Measurements from ENCODE around the gene CMC2.
A peak's percentile ranks its signal among the peaks of the same experiment; 100 is the strongest.

CMC2 gene

DNA sequence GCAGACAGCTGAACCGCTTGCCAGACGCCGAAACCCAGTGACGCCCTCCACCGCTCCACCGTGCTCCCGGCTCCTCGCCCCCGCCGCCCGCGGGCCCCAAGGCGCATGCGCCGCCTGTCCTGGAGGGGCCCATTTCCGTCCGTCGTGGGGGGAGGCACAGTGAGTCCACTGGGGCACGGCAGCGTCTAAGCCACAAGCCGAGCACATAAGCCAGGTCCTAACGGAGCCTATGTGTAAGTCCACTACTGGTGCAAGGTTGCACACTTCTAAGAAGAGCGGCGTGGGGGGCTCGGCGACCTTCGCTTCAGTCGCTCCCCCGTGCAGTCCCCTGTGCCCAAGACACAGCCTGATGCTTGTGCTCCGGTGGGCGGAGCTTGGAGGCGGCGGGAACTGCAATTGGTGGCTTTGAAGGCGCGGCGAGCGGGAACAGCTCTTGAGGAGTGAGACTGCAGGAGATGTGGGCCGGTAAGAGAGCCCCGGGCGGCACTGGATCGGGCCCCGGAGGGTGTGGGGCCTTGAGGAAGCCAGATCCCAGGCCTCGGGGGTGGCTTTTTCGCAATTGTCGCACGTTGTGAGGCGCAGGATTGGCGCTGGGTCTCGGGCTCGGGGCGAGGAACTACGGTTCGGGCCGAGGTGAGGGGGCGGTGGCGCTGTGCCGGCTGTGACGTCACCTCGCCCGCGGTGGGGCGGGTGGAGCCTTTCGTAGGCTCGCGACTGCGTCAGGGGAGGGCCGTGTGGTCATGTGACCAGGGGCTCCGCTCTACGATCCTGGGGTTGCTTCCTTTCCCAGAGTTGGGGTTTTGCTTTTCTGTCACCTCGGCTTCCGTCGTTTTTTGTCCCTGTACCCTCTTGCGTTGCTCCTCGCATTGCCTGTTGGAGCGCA is at the start of gene CMC2, which contains the start of gene CENPN:
TSS of gene CMC2 (minus strand) at position 73 of the 883 bp plus-strand sequence. CDS start 9,491 bp downstream, outside the sequence.
TSS of gene CENPN (plus strand) at position 402 of the 883 bp plus-strand sequence. CDS start 4,726 bp downstream, outside the sequence.
- Histone ChIP-seq H4K20me1 (peaks cover 0 to 88% (median 51%) of the 10 kb centered on the region in 11 experiments; a peak in 17 of 22 replicates), H3K4me1 (peaks cover 34 to 42% (median 38%) of the 10 kb centered on the region in 10 experiments), H3K9me3 (replicated peaks in 1 of 11) (no peaks in the 10 kb centered on the region), H3K4me2 (peak within 1 kb of the TSS; percentile 85 to 98 (median 97)), H3K27ac (peak within 1 kb of the TSS; percentile 96 to 99 (median 98)), H3K36me3 (peaks cover 0 to 37% (median 26%) of the 10 kb centered on the region in 11 experiments; a peak in 19 of 22 replicates), H3K9ac (peak within 1 kb of the TSS; percentile 94 to 99 (median 97)), H3K4me3 (peak within 1 kb of the TSS; percentile 79 to 99 (median 90)), H3K27me3 (no peaks in the 10 kb centered on the region)
- TF ChIP-seq Cebpa-rat (IDR thresholded peaks at IDR 0.05), result no peak

DNA sequence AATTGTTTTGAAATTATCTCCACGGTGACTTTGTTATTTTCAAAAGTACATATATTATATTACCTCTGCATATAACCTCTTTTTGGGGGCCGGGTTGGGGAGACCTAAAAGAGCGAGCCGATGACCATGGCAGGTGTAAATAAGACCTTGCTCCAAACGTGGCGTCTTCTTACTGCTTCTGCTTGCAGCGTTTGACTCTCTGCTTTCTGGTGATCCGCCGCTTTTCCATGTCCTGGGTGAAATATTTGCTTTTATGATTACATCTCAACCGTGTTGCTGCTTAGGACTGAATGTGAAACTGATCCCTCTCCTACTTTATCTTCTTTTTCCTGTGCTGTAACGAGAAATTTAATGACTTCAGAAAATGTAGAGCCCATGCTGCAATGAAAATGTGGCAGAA is 47.1 kb upstream of the CMC2 start:
- Histone ChIP-seq H3K36me3 (peaks cover 0 to 7% (median 0%) of the 10 kb centered on the region in 11 experiments; a peak in 3 of 22 replicates), H3K4me2 (no peak overlapping the region), H3K9ac (no peak overlapping the region), H3K4me3 (no peak overlapping the region), H3K27me3 (no peaks in the 10 kb centered on the region), H3K9me3 (replicated peaks in 1 of 11) (peaks cover 16 to 32% (median 22%) of the 10 kb centered on the region in 11 experiments), H3K4me1 (no peaks in the 10 kb centered on the region), H4K20me1 (no peaks in the 10 kb centered on the region), H3K27ac (no peak overlapping the region)
- TF ChIP-seq Cebpa-rat (IDR thresholded peaks at IDR 0.05), result no peak

DNA sequence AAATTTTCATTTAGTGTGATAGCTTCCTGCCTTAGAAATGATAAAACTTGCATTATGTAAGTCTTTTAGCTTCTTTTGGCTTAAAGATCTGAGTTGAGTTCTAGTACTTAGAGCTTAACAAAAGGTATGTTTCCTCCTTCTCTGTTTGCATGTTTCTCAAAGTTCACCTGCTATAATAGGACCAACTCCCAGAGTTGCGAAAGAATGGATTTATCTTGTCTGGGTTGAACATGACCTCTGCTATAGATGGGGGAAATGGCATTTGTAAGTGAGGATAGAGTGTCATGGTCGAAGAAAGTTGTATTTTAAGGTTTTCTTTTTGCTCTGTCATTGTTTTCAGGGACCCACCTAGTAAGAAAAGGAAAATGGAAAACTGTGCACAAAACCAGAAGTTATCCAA is 36.1 kb upstream of the CMC2 start:
- Histone ChIP-seq H3K9ac (no peak overlapping the region), H3K27me3 (no peaks in the 10 kb centered on the region), H3K27ac (no peak overlapping the region), H3K4me2 (no peak overlapping the region), H3K36me3 (peaks cover 52 to 90% (median 84%) of the 10 kb centered on the region in 11 experiments), H4K20me1 (peaks cover 0 to 40% (median 23%) of the 10 kb centered on the region in 11 experiments; a peak in 12 of 22 replicates), H3K9me3 (replicated peaks in 1 of 11) (peaks cover 2 to 6% (median 5%) of the 10 kb centered on the region in 11 experiments; a peak in 21 of 22 replicates), H3K4me3 (no peak overlapping the region), H3K4me1 (peaks cover 0 to 25% (median 4%) of the 10 kb centered on the region in 10 experiments; a peak in 11 of 20 replicates)
- no peak for TF ChIP-seq Cebpa-rat (IDR thresholded peaks at IDR 0.05)

- H3K4me2 ChIP-seq, result no peak overlapping the region
- no peaks in the 10 kb centered on the region for H3K9me3 ChIP-seq (replicated peaks in 1 of 11)
- no peak overlapping the region for H3K27ac ChIP-seq
- H4K20me1 ChIP-seq, result peaks cover 0 to 51% (median 33%) of the 10 kb centered on the region in 11 experiments; a peak in 16 of 22 replicates
- H3K4me1 ChIP-seq, result peaks cover 10 to 36% (median 14%) of the 10 kb centered on the region in 10 experiments
- no peak overlapping the region for H3K4me3 ChIP-seq
- no peak overlapping the region for H3K9ac ChIP-seq
- peaks cover 52 to 94% (median 88%) of the 10 kb centered on the region in 11 experiments for H3K36me3 ChIP-seq
- no peaks in the 10 kb centered on the region for H3K27me3 ChIP-seq
- TF ChIP-seq Cebpa-rat (IDR thresholded peaks at IDR 0.05), result no peak
Measured at GRCh38 chr16:81041696-81042095, 35.0 kb upstream of the CMC2 start.

GRCh38 chr16:81040842-81041241 is 34.2 kb upstream of the CMC2 start:
- Histone ChIP-seq H3K27me3 (no peaks in the 10 kb centered on the region), H3K36me3 (peaks cover 50 to 85% (median 82%) of the 10 kb centered on the region in 11 experiments), H3K4me3 (no peak overlapping the region), H3K4me2 (no peak overlapping the region), H4K20me1 (peaks cover 0 to 59% (median 34%) of the 10 kb centered on the region in 11 experiments; a peak in 16 of 22 replicates), H3K27ac (no peak overlapping the region), H3K9ac (no peak overlapping the region), H3K9me3 (replicated peaks in 1 of 11) (no peaks in the 10 kb centered on the region), H3K4me1 (peaks cover 12 to 38% (median 16%) of the 10 kb centered on the region in 10 experiments)
- no peak for TF ChIP-seq Cebpa-rat (IDR thresholded peaks at IDR 0.05)

GRCh38 chr16:81040131-81040530 is 33.4 kb upstream of the CMC2 start:
- Histone ChIP-seq H3K9me3 (replicated peaks in 1 of 11) (no peaks in the 10 kb centered on the region), H3K9ac (no peak overlapping the region), H3K4me2 (peak overlapping the region in 2 of 11 experiments; percentile 15 to 38; a peak in 2 of 22 replicates), H3K36me3 (peaks cover 43 to 78% (median 75%) of the 10 kb centered on the region in 11 experiments), H3K4me1 (peaks cover 12 to 41% (median 16%) of the 10 kb centered on the region in 10 experiments), H3K27ac (no peak overlapping the region), H4K20me1 (peaks cover 0 to 59% (median 34%) of the 10 kb centered on the region in 11 experiments; a peak in 16 of 22 replicates), H3K27me3 (no peaks in the 10 kb centered on the region), H3K4me3 (no peak overlapping the region)
- TF ChIP-seq Cebpa-rat (IDR thresholded peaks at IDR 0.05), result no peak

DNA sequence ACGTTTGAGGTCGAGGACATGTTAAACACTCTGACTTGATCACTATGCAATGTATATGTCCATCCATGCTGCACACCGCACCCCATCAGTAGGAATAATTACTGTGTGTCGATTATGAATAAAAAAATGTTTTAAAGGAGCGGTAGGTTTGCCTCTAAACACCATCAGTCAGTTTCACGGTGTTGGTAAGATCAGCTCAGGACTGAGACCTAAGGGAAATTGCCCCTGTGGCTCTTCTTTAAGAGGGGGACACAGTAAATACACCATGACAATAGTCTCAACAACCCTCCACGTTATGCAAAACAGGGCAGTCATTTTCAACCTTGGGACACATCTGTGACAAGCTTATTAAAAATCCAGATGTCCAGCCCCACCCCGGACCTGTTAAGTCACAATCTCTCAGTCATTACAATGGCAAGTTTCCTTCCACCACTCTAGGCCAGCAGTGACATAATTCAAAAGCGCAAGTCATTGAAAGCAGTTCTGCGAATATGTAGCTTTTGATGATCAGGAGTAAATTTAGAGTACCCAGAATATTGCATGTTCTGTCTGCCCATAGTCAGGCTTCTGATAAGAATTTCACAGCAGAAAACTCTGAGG is 30.2 kb upstream of the CMC2 start:
- Histone ChIP-seq H3K4me3 (peak overlapping the region; percentile 93 to 100 (median 96)), H3K27ac (peak overlapping the region; percentile 82 to 91 (median 88); a peak in 21 of 22 replicates), H3K4me2 (peak overlapping the region; percentile 81 to 93 (median 85)), H3K9me3 (replicated peaks in 1 of 11) (peaks cover 0 to 4% (median 0%) of the 10 kb centered on the region in 11 experiments; a peak in 1 of 22 replicates), H3K9ac (peak overlapping the region; percentile 90 to 98 (median 93); a peak in 21 of 22 replicates), H3K4me1 (peaks cover 12 to 41% (median 16%) of the 10 kb centered on the region in 10 experiments), H3K27me3 (no peaks in the 10 kb centered on the region), H3K36me3 (peaks cover 10 to 57% (median 49%) of the 10 kb centered on the region in 11 experiments), H4K20me1 (peaks cover 0 to 59% (median 34%) of the 10 kb centered on the region in 11 experiments; a peak in 16 of 22 replicates)
- no peak for TF ChIP-seq Cebpa-rat (IDR thresholded peaks at IDR 0.05)

GRCh38 chr16:81035975-81036750 is 29.5 kb upstream of the CMC2 start:
- H3K27me3 ChIP-seq, result no peaks in the 10 kb centered on the region
- H3K27ac ChIP-seq, result peak overlapping the region; percentile 82 to 91 (median 88)
- TF ChIP-seq Cebpa-rat (IDR thresholded peaks at IDR 0.05), result no peak
- H3K4me1 ChIP-seq, result peaks cover 12 to 41% (median 16%) of the 10 kb centered on the region in 10 experiments
- peak overlapping the region; percentile 93 to 100 (median 96) for H3K4me3 ChIP-seq
- H3K9ac ChIP-seq, result peak overlapping the region; percentile 90 to 98 (median 93)
- H4K20me1 ChIP-seq, result peaks cover 0 to 53% (median 34%) of the 10 kb centered on the region in 11 experiments; a peak in 16 of 22 replicates
- peaks cover 0 to 4% (median 0%) of the 10 kb centered on the region in 11 experiments; a peak in 1 of 22 replicates for H3K9me3 ChIP-seq (replicated peaks in 1 of 11)
- H3K4me2 ChIP-seq, result peak overlapping the region; percentile 81 to 93 (median 85)
- H3K36me3 ChIP-seq, result peaks cover 3 to 57% (median 48%) of the 10 kb centered on the region in 11 experiments; a peak in 20 of 22 replicates

Data from BLaER1 treated with 17β-estradiol and CSF1 and Interleukin-3, amounts not matched to agents 10 nM and 100 nM (cell line).